ENCODE measurements around the gene APOBEC4. TPM values are rescaled to one million over a fixed set of nuclear protein-coding genes. Genes with fewer than 3 reads are reported as not detected.

APOBEC4 gene
- total RNA-seq, 1 donor from 2014 or later = not detected

GRCh38 chr1:183675381-183675780, 22.3 kb upstream of the APOBEC4 start:
- no peak for DNase-seq

DNA sequence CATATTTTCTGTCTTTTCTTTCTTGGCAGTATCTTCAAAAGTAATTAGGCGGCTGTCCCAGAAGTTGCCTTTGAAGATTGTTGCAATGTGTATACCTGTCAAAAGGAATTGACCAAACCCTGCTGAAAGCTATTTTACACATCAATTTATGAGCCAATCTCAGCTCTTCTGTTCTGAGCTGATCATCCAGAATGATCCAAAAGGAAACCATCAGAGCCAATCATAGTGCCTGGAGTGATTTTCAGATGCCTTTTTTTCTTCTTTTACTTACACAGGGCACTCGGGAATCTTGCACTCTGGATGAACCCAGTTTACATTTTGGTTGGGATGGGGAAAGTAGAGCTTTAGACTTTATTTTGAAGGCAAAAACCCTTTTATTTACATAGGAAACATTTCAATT, 21.8 kb upstream of the APOBEC4 start:
- DNase-seq = peak; percentile 72

DNA sequence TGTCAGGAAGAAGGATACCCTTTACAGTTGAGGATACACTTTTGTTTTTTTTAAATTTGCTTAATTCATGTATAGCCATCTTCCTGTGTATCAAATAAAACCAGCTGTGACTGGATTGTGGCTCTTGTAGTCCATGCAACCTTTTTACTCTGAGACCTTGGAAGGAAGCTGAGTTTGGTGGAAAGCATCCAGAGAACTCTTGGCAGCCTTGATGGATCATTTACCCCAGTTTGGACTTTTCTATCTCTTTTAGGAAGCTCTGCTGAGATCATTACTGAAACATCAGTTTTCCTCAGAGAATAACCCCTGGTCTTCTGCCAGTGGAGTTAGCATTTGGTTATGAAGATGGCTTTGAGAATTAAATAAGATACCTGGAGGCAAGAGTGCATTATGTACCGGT, 21.2 kb upstream of the APOBEC4 start:
- peak; percentile 90 for DNase-seq

- DNase-seq = peak; percentile 65
Measured at GRCh38 chr1:183673605-183674323, 20.6 kb upstream of the APOBEC4 start.

DNA sequence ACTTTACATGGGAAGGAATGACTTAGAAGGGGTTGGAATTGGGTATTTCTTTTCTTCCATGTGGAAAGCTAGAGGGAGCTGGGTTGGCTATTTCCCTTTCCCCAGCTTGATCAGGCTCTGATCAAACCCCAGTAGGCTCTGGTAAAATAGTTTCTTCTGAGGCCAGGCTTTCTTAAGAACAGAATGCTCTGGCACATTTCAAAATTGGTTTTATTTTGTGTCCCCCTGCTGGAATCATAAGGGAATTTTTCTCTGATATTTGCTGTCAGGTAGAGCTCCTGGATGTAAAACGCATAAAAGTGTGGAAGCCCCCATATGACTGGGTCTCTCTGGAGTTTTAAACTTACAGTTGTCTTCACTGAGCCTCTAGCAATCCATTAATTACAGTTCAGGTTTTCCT, 17.1 kb upstream of the APOBEC4 start:
- DNase-seq = no peak

DNA sequence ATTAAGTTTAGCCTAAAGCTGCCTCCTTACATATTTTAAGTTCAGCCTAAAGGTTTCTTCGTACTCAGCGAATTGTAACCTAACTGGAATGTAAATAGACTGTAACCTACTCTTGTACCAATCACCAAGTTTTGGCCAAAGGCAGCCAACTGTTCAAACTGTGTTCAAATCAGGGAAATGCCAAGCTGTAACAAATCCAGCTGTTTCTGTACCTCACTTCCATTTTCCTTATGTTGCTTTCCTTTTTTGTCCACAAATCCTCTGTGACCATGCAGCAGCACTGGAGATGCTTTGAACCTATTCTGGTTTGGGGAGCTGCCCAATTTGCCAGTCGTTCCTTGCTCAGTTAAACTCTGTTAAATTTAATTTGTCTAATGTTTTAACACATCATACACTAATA, 3.2 kb upstream of the APOBEC4 start:
- DNase-seq = peak; percentile 69

GRCh38 chr1:183655562-183656075, 2.5 kb upstream of the APOBEC4 start:
- peak; percentile 95 for DNase-seq

DNA sequence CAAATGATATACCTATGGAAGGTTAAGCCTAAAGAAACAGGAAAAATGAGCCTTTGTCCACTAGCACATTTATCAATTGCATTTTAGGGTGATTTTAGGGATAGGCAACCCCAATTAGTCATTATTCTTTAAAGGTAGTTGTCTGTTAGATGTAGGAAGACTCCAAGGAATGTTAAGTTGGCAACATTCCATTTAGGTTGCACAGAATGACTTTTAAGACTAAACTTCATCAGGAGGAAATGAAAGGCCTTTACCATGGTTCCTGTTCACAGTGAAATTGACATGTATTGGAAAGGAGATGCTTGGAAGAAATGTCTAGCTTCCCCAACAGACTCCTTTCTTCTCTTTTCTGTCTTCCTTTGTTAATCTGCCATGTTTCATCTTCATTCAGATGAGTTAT, 1.6 kb upstream of the APOBEC4 start:
- DNase-seq = no peak

DNA sequence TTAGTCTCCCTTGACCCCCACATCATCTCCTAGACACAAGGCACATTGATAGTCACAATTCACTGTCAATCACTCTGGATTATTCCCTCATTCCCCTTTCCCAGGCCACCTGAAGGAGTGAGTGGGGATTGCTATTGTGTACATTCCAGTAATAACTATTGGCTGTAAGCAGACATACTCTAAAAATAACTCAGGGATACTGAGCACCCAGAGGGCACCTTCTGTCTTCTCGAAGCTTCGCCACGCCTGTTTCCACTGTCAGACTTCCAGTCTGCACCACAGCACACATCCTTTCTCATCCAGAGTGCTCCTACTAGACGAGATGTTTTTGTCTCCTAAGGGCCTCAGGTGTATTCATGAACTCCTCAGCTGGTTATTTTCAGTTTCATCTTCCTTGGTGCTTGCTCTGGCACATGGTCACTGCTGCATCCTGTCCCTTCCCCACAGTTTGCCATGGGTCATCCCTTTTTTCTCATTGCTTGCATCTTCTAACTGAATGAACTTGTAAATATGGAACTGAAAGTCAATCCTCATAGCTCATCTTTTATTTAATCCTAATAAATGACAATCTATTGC, 848 bp upstream of the APOBEC4 start:
- DNase-seq = no peak

DNA sequence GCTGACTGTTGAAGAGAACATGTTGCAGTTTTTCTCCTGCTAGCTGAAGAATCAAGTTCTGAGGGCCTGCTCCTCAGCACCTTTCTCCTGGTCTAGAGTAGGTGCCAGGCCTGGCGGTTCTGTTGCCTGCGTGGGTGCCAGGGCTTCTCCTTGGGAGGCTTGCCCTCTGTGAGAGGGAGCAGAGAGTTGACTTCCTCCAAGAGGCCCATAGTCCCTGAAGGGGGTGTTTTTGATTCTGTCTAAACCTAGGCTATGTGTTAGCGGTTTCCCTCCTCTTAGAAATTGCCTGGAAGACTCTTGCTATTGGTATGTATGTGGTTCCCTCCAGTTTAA, 312 bp upstream of the APOBEC4 start:
- DNase-seq = no peak

- no peak for DNase-seq
Measured at GRCh38 chr1:183652107-183652506, 1.0 kb downstream of the APOBEC4 start.

- no peak for DNase-seq
Measured at GRCh38 chr1:183651612-183652011, 1.5 kb downstream of the APOBEC4 start.

DNA sequence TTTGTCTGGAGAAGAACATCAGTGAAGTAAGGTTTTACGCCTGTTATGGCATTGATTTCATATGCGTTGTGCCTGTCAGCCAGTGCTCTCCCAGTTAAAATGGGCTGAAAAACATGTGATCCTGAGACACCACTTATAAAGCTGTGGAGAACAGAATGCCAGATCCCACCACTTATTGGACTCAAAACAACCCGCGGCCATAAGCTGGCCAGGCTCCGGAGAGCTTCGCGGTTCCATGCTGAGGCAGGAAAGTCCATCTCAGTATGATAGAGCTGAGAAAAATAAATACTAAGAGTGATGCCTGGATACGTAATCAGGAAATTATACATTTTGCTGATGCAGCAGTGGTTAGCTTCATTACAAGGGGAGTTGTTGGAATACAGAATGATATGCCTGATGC, 5.1 kb downstream of the APOBEC4 start:
- DNase-seq = no peak

DNA sequence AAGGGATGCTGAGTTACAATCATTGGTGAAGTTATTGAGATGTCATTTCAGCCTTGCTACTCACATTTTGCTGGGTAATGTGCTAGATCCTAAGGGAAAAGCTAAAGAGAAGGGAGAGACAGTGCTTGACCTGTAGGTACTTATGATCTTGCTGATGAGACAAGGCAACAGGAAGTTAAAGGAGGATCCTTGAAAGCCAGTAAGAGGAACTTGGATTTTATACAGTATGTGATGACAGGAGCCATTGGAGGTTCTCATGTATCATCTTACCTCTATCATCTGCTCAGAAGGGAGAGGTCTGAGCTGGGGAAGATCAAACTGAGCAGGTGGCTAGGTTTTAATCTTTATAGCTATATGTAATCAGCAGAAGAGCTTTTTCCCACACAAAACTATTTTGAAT, 6.3 kb downstream of the APOBEC4 start:
- no peak for DNase-seq

- no peak for DNase-seq
Measured at GRCh38 chr1:183645531-183645930, 7.6 kb downstream of the APOBEC4 start.

DNA sequence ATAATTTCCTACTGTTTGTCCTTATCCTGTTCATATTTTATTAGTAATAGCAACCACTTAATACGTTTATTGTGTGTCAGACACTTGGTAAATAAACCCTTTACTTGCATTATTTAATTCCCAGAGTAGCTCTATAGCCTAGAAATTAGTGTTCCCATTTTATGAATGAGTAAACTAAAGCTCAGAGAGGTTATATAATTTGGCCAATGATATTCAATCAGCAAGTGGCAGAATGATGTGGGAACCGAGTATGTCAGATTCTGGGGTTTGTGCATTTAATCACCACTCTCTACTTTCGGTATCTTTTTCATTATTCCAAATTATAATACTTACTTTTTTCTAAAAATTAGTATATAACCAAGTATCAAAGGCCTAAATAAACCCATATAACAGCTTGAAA, 10.9 kb downstream of the APOBEC4 start:
- no peak for DNase-seq

GRCh38 chr1:183640193-183640592, 12.9 kb downstream of the APOBEC4 start:
- DNase-seq = no peak

DNA sequence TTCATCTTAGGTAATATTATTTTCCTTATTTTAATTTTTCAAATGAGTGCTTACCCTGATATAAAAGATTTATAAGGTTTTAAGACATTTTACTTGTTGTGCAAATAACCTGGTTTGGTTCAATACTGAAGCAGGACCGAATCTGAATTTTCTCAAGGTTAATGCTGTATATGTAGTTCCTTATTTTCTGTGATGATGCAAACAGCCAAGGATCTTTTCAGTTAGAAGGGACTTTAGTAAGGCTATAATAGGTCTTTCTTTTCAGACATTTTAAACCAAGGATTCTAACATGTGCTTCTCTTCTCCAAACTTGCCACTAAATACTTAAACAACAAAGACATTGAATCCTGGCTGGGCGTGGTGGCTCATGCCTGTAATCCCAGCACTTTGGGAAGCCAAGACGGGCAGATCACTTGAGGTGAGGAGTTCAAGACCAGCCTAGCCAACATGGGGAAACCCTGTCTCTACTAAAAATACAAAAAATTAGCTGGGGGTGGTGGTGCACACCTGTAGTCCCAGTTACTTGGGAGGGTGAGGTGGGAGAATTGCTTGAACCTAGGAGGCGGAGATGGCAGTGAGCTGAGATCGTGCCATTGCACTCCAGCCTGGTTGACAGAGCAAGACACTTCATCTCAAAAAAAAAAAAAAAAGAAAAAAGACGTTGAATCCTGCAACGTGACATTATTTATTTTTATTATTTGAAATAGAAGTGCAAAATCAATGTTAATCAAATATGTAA, 14.3 kb downstream of the APOBEC4 start:
- no peak for DNase-seq

- DNase-seq = no peak
Measured at GRCh38 chr1:183636783-183637182, 16.3 kb downstream of the APOBEC4 start.

GRCh38 chr1:183636334-183636682, 16.8 kb downstream of the APOBEC4 start:
- DNase-seq = no peak

- peak; percentile 99 for DNase-seq
Measured at GRCh38 chr1:183635606-183636333, 17.3 kb downstream of the APOBEC4 start, which contains the start of gene ARPC5. Gene ARPC5 (minus strand): TSS chr1:183635783. CDS start chr1:183635659, 124 bp downstream.

DNA sequence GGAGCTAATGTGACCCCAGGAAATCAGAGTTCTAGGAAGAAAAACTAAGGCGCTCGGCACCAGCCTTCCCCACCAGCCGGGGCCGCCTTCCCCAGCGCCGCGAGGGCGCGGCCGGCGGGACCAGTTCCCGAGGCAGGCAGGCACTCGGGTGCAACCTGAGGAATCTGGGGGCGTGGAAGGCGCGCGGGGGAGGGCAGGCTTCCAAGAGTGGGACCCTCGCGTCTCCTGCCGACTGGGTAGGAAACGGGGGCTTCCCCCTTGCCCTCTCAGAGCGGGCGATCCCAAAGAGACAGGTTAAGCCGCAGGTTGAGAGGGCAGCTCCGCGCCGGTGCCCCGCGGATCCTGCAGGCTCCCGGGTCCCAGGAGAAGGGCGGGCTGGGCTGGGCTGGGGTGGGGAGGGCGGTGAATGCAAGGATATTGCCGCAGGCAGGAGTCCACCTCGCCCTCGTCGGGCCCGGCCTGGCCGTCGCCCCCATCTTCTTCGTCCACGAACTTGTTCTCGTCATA, 18.0 kb downstream of the APOBEC4 start:
- peak; percentile 54 for DNase-seq
